ENCODE measurements around the gene AGAP1.

AGAP1 gene

GRCh38 chr2:235850289-235850688 is 356.4 kb downstream of the AGAP1 start:
- H3K4me1 ChIP-seq (ENCODE audit: insufficient read depth, poor library complexity, severe bottlenecking) = no peaks in the 10 kb centered on the region
- H3K36me3 ChIP-seq (ENCODE audit: low read depth) = peaks cover 3% of the 10 kb centered on the region; the same call in 1 of the 2 replicates
- no peak for TF ChIP-seq CTCF (IDR thresholded peaks at IDR 0.05; ENCODE audit: poor library complexity, severe bottlenecking)

GRCh38 chr2:235850771-235851551 is 357.1 kb downstream of the AGAP1 start:
- no peak overlapping the region for H3K27ac ChIP-seq (ENCODE audit: poor library complexity, severe bottlenecking)
- TF ChIP-seq CTCF (IDR thresholded peaks at IDR 0.05; ENCODE audit: poor library complexity, severe bottlenecking) = no peak
- H3K4me1 ChIP-seq (ENCODE audit: insufficient read depth, poor library complexity, severe bottlenecking) = no peaks in the 10 kb centered on the region
- DNase-seq (ENCODE audit: low spot score) = no peak
- H3K4me3 ChIP-seq (ENCODE audit: severe bottlenecking) = no peak overlapping the region
- H3K36me3 ChIP-seq (ENCODE audit: low read depth) = peaks cover 3% of the 10 kb centered on the region; the same call in 1 of the 2 replicates
- no peaks in the 10 kb centered on the region for H3K9me3 ChIP-seq (ENCODE audit: severe bottlenecking)
- no peak for ATAC-seq (ENCODE audit: low read depth)
- H3K27me3 ChIP-seq (ENCODE audit: insufficient read depth, poor library complexity, severe bottlenecking) = no peaks in the 10 kb centered on the region

More at GRCh38 chr2:235850289-235850688, 356.4 kb downstream of the AGAP1 start:
- H3K27me3 ChIP-seq (ENCODE audit: insufficient read depth, poor library complexity, severe bottlenecking) = no peaks in the 10 kb centered on the region
- H3K27ac ChIP-seq (ENCODE audit: poor library complexity, severe bottlenecking) = no peak overlapping the region
- no peak for ATAC-seq (ENCODE audit: low read depth)
- no peaks in the 10 kb centered on the region for H3K9me3 ChIP-seq (ENCODE audit: severe bottlenecking)
- no peak for DNase-seq (ENCODE audit: low spot score)
- no peak overlapping the region for H3K4me3 ChIP-seq (ENCODE audit: severe bottlenecking)

- H3K27ac ChIP-seq (ENCODE audit: poor library complexity, severe bottlenecking) = no peak overlapping the region
- no peaks in the 10 kb centered on the region for H3K4me1 ChIP-seq (ENCODE audit: insufficient read depth, poor library complexity, severe bottlenecking)
- no peaks in the 10 kb centered on the region for H3K27me3 ChIP-seq (ENCODE audit: insufficient read depth, poor library complexity, severe bottlenecking)
- TF ChIP-seq CTCF (IDR thresholded peaks at IDR 0.05; ENCODE audit: poor library complexity, severe bottlenecking) = no peak
- H3K9me3 ChIP-seq (ENCODE audit: severe bottlenecking) = no peaks in the 10 kb centered on the region
- ATAC-seq (ENCODE audit: low read depth) (no peak), DNase-seq (ENCODE audit: low spot score) (no peak)
- no peak overlapping the region for H3K4me3 ChIP-seq (ENCODE audit: severe bottlenecking)
- peaks cover 3% of the 10 kb centered on the region; the same call in 1 of the 2 replicates for H3K36me3 ChIP-seq (ENCODE audit: low read depth)
Measured at GRCh38 chr2:235851828-235852525, 358.1 kb downstream of the AGAP1 start.

- TF ChIP-seq CTCF (IDR thresholded peaks at IDR 0.05; ENCODE audit: poor library complexity, severe bottlenecking) = no peak
- ATAC-seq (ENCODE audit: low read depth) (no peak), DNase-seq (ENCODE audit: low spot score) (no peak)
- Histone ChIP-seq H3K4me3 (ENCODE audit: severe bottlenecking) (no peak overlapping the region), H3K27me3 (ENCODE audit: insufficient read depth, poor library complexity, severe bottlenecking) (no peaks in the 10 kb centered on the region), H3K27ac (ENCODE audit: poor library complexity, severe bottlenecking) (no peak overlapping the region), H3K9me3 (ENCODE audit: severe bottlenecking) (no peaks in the 10 kb centered on the region), H3K36me3 (ENCODE audit: low read depth) (no peaks in the 10 kb centered on the region; the same call in 1 of the 2 replicates), H3K4me1 (ENCODE audit: insufficient read depth, poor library complexity, severe bottlenecking) (no peaks in the 10 kb centered on the region)
Measured at GRCh38 chr2:235852526-235852920, 358.7 kb downstream of the AGAP1 start.

Measured in RWPE2 (cell line).